ENCODE data around the gene AFG3L2.

The AFG3L2 gene

GRCh38 chr18:12287131-12287681, 89.8 kb downstream of the AFG3L2 start:
- TF ChIP-seq POLR2AphosphoS5 (IDR thresholded peaks at IDR 0.05; ENCODE audit: low read depth, low read length): no peak
- no peak for TF ChIP-seq SIN3A (IDR thresholded peaks at IDR 0.05; ENCODE audit: borderline replicate concordance, insufficient read depth, low read length)
- TF ChIP-seq FOXP2 (optimal IDR thresholded peaks at IDR 0.05; ENCODE audit: borderline replicate concordance, extremely low read depth, extremely low read length, insufficient read depth): no peak
- TF ChIP-seq, protein P1, sequence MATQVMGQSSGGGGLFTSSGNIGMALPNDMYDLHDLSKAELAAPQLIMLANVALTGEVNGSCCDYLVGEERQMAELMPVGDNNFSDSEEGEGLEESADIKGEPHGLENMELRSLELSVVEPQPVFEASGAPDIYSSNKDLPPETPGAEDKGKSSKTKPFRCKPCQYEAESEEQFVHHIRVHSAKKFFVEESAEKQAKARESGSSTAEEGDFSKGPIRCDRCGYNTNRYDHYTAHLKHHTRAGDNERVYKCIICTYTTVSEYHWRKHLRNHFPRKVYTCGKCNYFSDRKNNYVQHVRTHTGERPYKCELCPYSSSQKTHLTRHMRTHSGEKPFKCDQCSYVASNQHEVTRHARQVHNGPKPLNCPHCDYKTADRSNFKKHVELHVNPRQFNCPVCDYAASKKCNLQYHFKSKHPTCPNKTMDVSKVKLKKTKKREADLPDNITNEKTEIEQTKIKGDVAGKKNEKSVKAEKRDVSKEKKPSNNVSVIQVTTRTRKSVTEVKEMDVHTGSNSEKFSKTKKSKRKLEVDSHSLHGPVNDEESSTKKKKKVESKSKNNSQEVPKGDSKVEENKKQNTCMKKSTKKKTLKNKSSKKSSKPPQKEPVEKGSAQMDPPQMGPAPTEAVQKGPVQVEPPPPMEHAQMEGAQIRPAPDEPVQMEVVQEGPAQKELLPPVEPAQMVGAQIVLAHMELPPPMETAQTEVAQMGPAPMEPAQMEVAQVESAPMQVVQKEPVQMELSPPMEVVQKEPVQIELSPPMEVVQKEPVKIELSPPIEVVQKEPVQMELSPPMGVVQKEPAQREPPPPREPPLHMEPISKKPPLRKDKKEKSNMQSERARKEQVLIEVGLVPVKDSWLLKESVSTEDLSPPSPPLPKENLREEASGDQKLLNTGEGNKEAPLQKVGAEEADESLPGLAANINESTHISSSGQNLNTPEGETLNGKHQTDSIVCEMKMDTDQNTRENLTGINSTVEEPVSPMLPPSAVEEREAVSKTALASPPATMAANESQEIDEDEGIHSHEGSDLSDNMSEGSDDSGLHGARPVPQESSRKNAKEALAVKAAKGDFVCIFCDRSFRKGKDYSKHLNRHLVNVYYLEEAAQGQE (IDR thresholded peaks at IDR 0.05; ENCODE audit: insufficient read depth in 1 of 2, low read depth in 2 of 2, low read length in 2 of 2): no peak
- no peak for TF ChIP-seq TAF1 (IDR thresholded peaks at IDR 0.05; ENCODE audit: borderline replicate concordance, insufficient read depth, low read length)

- TF ChIP-seq, protein P1 (IDR thresholded peaks at IDR 0.05; ENCODE audit: insufficient read depth in 1 of 2, low read depth in 2 of 2, low read length in 2 of 2): no peak
- TF ChIP-seq TAF1 (IDR thresholded peaks at IDR 0.05; ENCODE audit: borderline replicate concordance, insufficient read depth, low read length): no peak
- no peak for TF ChIP-seq POLR2AphosphoS5 (IDR thresholded peaks at IDR 0.05; ENCODE audit: low read depth, low read length)
- TF ChIP-seq FOXP2 (optimal IDR thresholded peaks at IDR 0.05; ENCODE audit: borderline replicate concordance, extremely low read depth, extremely low read length, insufficient read depth): no peak
- TF ChIP-seq SIN3A (IDR thresholded peaks at IDR 0.05; ENCODE audit: borderline replicate concordance, insufficient read depth, low read length): no peak
Observed at GRCh38 chr18:12283666-12284065, 93.4 kb downstream of the AFG3L2 start.

DNA sequence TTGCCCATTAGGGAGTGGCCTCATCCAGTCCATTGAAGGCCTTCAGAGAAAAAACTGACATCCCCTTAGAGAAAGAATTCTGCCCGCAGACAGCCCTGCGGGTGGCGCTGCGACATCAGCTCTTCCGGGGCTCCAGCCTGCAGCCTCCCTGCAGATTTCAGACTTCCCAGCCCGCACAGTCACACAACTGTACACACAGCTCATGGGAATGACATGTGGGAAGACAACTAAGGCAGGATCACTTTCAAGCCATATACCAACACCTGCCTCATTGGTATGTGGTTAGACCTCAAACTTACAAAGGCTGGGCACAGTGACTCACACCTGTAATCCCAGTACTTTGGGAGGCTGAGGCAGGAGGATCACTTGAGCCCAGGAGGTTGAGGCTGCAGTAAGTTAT, 93.8 kb downstream of the AFG3L2 start:
- TF ChIP-seq FOXP2 (optimal IDR thresholded peaks at IDR 0.05; ENCODE audit: borderline replicate concordance, extremely low read depth, extremely low read length, insufficient read depth) (no peak), POLR2AphosphoS5 (IDR thresholded peaks at IDR 0.05; ENCODE audit: low read depth, low read length) (no peak), SIN3A (IDR thresholded peaks at IDR 0.05; ENCODE audit: borderline replicate concordance, insufficient read depth, low read length) (no peak), TAF1 (IDR thresholded peaks at IDR 0.05; ENCODE audit: borderline replicate concordance, insufficient read depth, low read length) (no peak)
- TF ChIP-seq, protein P1 (IDR thresholded peaks at IDR 0.05; ENCODE audit: insufficient read depth in 1 of 2, low read depth in 2 of 2, low read length in 2 of 2): no peak

DNA sequence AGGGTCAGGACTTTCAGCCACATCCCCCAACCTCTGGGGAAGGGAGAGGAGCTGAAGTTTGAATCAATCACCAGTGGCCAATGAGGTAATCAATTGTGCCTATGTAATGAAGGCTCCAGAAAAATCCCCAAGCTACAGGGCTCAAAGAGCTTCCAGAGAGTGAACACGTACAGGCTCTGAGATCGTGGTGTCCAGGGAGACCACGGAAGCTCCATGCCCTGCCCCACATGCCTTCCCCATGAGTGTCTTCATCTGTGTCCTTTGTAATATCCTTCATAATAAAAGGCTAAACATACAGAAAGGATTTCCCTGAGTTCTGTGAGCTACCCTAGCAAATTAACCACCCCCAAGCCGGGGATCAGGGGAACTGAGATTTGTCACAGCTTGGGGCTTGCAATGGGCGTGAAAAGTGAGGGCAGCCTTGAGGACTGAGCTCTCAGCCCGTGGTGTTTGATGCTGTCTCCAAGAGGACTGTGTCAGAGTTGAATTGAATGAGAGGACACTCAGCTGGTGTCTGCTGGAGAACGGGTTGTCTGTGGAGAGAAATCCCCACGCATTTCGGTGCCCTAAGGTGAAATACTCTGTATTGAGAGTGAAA, 94.5 kb downstream of the AFG3L2 start:
- TF ChIP-seq FOXP2 (optimal IDR thresholded peaks at IDR 0.05; ENCODE audit: borderline replicate concordance, extremely low read depth, extremely low read length, insufficient read depth) (no peak), POLR2AphosphoS5 (IDR thresholded peaks at IDR 0.05; ENCODE audit: low read depth, low read length) (no peak), TAF1 (IDR thresholded peaks at IDR 0.05; ENCODE audit: borderline replicate concordance, insufficient read depth, low read length) (no peak), SIN3A (IDR thresholded peaks at IDR 0.05; ENCODE audit: borderline replicate concordance, insufficient read depth, low read length) (no peak)
- TF ChIP-seq, protein P1 (IDR thresholded peaks at IDR 0.05; ENCODE audit: insufficient read depth in 1 of 2, low read depth in 2 of 2, low read length in 2 of 2): no peak

Data from PFSK-1 (cell line).